ENCODE data around the gene GALNT2.

The GALNT2 gene

GRCh38 chr1:230097370-230097769 lies 30.3 kb downstream of the GALNT2 start:
- DNase-seq: no peak

GRCh38 chr1:230098723-230099122 lies 31.7 kb downstream of the GALNT2 start:
- DNase-seq: no peak

GRCh38 chr1:230099465-230099864 lies 32.4 kb downstream of the GALNT2 start:
- no peak for DNase-seq

- DNase-seq: no peak
Measured at GRCh38 chr1:230100932-230101331, 33.9 kb downstream of the GALNT2 start.

GRCh38 chr1:230101556-230101955 lies 34.5 kb downstream of the GALNT2 start:
- no peak for DNase-seq

- no peak for DNase-seq
Measured at GRCh38 chr1:230102046-230102445, 35.0 kb downstream of the GALNT2 start.

GRCh38 chr1:230102472-230102871 lies 35.4 kb downstream of the GALNT2 start:
- DNase-seq: no peak

- DNase-seq: no peak
Measured at GRCh38 chr1:230103306-230104173, 36.5 kb downstream of the GALNT2 start.

- peak; percentile 83 for DNase-seq
Measured at GRCh38 chr1:230104395-230105244, 37.6 kb downstream of the GALNT2 start.

GRCh38 chr1:230105245-230105753 lies 38.3 kb downstream of the GALNT2 start:
- no peak for DNase-seq

GRCh38 chr1:230105754-230106625 lies 39.0 kb downstream of the GALNT2 start:
- DNase-seq: peak; percentile 89

GRCh38 chr1:230107941-230108340 lies 40.9 kb downstream of the GALNT2 start:
- no peak for DNase-seq

- DNase-seq: no peak
Measured at GRCh38 chr1:230108580-230108979, 41.5 kb downstream of the GALNT2 start.

GRCh38 chr1:230109066-230109465 lies 42.0 kb downstream of the GALNT2 start:
- no peak for DNase-seq

- peak; percentile 22 for DNase-seq
Measured at GRCh38 chr1:230109895-230110667, 43.0 kb downstream of the GALNT2 start.

- DNase-seq: no peak
Measured at GRCh38 chr1:230110971-230111370, 43.9 kb downstream of the GALNT2 start.

GRCh38 chr1:230112131-230112701 lies 45.2 kb downstream of the GALNT2 start:
- peak; percentile 23 for DNase-seq

GRCh38 chr1:230112782-230113181 lies 45.7 kb downstream of the GALNT2 start:
- no peak for DNase-seq

- no peak for DNase-seq
Measured at GRCh38 chr1:230113235-230113592, 46.2 kb downstream of the GALNT2 start.

GRCh38 chr1:230113593-230114236 lies 46.7 kb downstream of the GALNT2 start:
- peak; percentile 23 for DNase-seq

- DNase-seq: no peak
Measured at GRCh38 chr1:230114237-230114651, 47.2 kb downstream of the GALNT2 start.

All from inflammatory macrophage treated with lipopolysaccharide for 4 hours (primary cell).